Neuronal stem cell (in vitro differentiated cells): ENCODE measurements around the gene SPRY1.

Experiments
- DNase-seq: peaks from one replicate; pipeline ENCODE4 v3.0.0-alpha.2; 2013; ENCODE audit warnings: low spot score
- H2AFZ ChIP-seq: one replicate; pipeline ENCODE4 v1.6.1; 2013; ENCODE audit warnings: mild to moderate bottlenecking, low read length, inconsistent platforms
- H2AK5ac ChIP-seq: 2 replicates; pipeline ENCODE4 v1.6.1; 2013; ENCODE audit warnings: low read depth, mild to moderate bottlenecking, inconsistent platforms, low read length, moderate library complexity, mixed read lengths
- H2BK120ac ChIP-seq: 2 replicates; pipeline ENCODE4 v1.6.1; 2013; ENCODE audit warnings: low read depth, mild to moderate bottlenecking, inconsistent platforms, low read length, moderate library complexity, mixed read lengths
- H2BK12ac ChIP-seq: one replicate; pipeline ENCODE4 v1.6.1; 2013; ENCODE audit warnings: low read length, inconsistent platforms
- H2BK15ac ChIP-seq: 2 replicates; pipeline ENCODE4 v1.6.1; 2013; ENCODE audit warnings: mild to moderate bottlenecking, low read length, inconsistent platforms, mixed read lengths
- H2BK5ac ChIP-seq: one replicate; pipeline ENCODE4 v1.6.1; 2013; ENCODE audit warnings: inconsistent platforms, mild to moderate bottlenecking, low read length, moderate library complexity
- H3K14ac ChIP-seq: one replicate; pipeline ENCODE4 v1.6.1; 2013; ENCODE audit warnings: low read length, inconsistent platforms
- H3K18ac ChIP-seq: 2 replicates; pipeline ENCODE4 v1.6.1; 2013; ENCODE audit warnings: low read length, inconsistent platforms
- H3K23ac ChIP-seq: 2 replicates; pipeline ENCODE4 v1.6.1; 2013; ENCODE audit warnings: low read depth, mild to moderate bottlenecking, mixed read lengths, low read length, inconsistent platforms; ENCODE audit not compliant: poor library complexity
- H3K27ac ChIP-seq: replicated peaks from 3 replicates; pipeline ENCODE4 v1.5.1; 2013; ENCODE audit warnings: low read length, inconsistent platforms
- H3K27me3 ChIP-seq, 3 experiments: 2 replicates each; pipeline ENCODE4 v1.6.1; 2013; ENCODE audit warnings: low read length in 3 of 3, mild to moderate bottlenecking in 2 of 3, inconsistent platforms in 1 of 3, low read depth in 1 of 3, mixed read lengths in 1 of 3, moderate library complexity in 1 of 3; ENCODE audit not compliant: control insufficient read depth in 3 of 3, insufficient read depth in 3 of 3
- H3K36me3 ChIP-seq, 2 donors: replicated peaks in 1 of 2; 2 replicates each; pipeline ENCODE4 v1.6.1; 2013; ENCODE audit warnings: low read length in 2 of 2; ENCODE audit not compliant: control insufficient read depth in 2 of 2, insufficient read depth in 2 of 2
- H3K4ac ChIP-seq: 2 replicates; pipeline ENCODE4 v1.6.1; 2013; ENCODE audit warnings: inconsistent platforms, mild to moderate bottlenecking, low read length, moderate library complexity
- H3K4me1 ChIP-seq, 2 donors: 1 replicate in 1 of 2; 2 replicates in 1 of 2; pipeline ENCODE4 v1.6.1; 2013; ENCODE audit warnings: low read length in 2 of 2, low read depth in 1 of 2; ENCODE audit not compliant: control insufficient read depth in 2 of 2, insufficient read depth in 1 of 2
- H3K4me2 ChIP-seq: one replicate; pipeline ENCODE4 v1.6.1; 2013; ENCODE audit warnings: mild to moderate bottlenecking, low read length, inconsistent platforms; ENCODE audit not compliant: insufficient read depth, poor library complexity, severe bottlenecking
- H3K4me3 ChIP-seq, 2 donors: 2 replicates each; pipeline ENCODE4 v1.5.1; 2013; ENCODE audit warnings: low read length in 2 of 2, mild to moderate bottlenecking in 2 of 2, inconsistent platforms in 1 of 2, moderate library complexity in 1 of 2
- H3K79me1 ChIP-seq: one replicate; pipeline ENCODE4 v1.6.1; 2013; ENCODE audit warnings: low read depth, mild to moderate bottlenecking, inconsistent platforms, low read length, moderate library complexity
- H3K9ac ChIP-seq: one replicate; pipeline ENCODE4 v1.6.1; 2013; ENCODE audit warnings: mild to moderate bottlenecking, low read depth, low read length, inconsistent platforms; ENCODE audit not compliant: poor library complexity
- H3K9me3 ChIP-seq, 2 donors: replicated peaks in 1 of 2; 2 replicates each; pipeline versions ENCODE3 to v1.6.1; 2013; ENCODE audit warnings: low read length in 2 of 2, mild to moderate bottlenecking in 2 of 2, inconsistent platforms in 1 of 2, low read depth in 1 of 2, mixed read lengths in 1 of 2, moderate library complexity in 1 of 2; ENCODE audit not compliant: control insufficient read depth in 2 of 2, insufficient read depth in 1 of 2
- H4K8ac ChIP-seq: one replicate; pipeline ENCODE4 v1.6.1; 2013; ENCODE audit warnings: low read depth, mild to moderate bottlenecking, inconsistent platforms, low read length, moderate library complexity
- H4K91ac ChIP-seq: one replicate; pipeline ENCODE4 v1.6.1; 2013; ENCODE audit warnings: low read length, low read depth, mild to moderate bottlenecking, inconsistent platforms; ENCODE audit not compliant: poor library complexity
- WGBS, 2 donors: extraction: QIAGEN DNeasy Blood & Tissue Kit; methylation state at CpG; one replicate each; pipeline ENCODE4 v1.1.7; 2013; ENCODE audit warnings: missing lambda C conversion rate in 2 of 2, mixed read lengths in 1 of 2; ENCODE audit not compliant: insufficient read length in 2 of 2, insufficient replicate concordance in 1 of 2; ENCODE audit errors: extremely low coverage in 2 of 2; 5-methylcytosine and 5-hydroxymethylcytosine counted together

SPRY1 gene

DNA sequence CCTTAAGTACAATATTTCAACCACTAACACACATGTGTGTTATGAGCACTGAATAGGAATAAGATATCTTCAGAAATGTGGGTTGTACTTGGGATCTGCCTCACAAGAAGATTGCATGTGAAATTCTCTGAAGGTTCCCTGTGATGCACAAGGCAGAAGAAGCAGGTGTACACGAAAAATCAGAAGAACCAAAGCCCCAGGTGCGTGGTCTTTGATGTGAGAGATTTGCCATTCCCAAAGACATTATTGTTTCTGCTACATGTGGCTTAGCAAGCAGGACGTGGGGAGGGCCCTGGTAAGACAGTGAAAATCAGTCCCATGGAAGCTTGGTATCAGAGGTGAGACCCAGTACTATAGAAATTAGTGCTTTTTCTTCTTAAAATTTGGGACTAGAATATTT is 13.0 kb upstream of the SPRY1 start:
- Histone ChIP-seq H3K18ac (no peak overlapping the region), H2BK15ac (no peak overlapping the region), H2AFZ (no peak overlapping the region), H2BK120ac (no peak overlapping the region), H3K14ac (no peak overlapping the region), H3K27ac (no peak overlapping the region), H2BK5ac (no peak overlapping the region), H4K91ac (no peak overlapping the region), H3K4me1 (peaks cover 0 to 1% of the 10 kb centered on the region in 2 donors), H3K4me2 (no peak overlapping the region), H3K4me3 (no peak overlapping the region), H3K9ac (no peak overlapping the region), H3K79me1 (no peaks in the 10 kb centered on the region), H3K9me3 (no peaks in the 10 kb centered on the region), H3K27me3 (no peaks in the 10 kb centered on the region), H3K36me3 (no peaks in the 10 kb centered on the region), H2AK5ac (no peak overlapping the region), H2BK12ac (no peak overlapping the region), H3K4ac (no peak overlapping the region), H3K23ac (no peak overlapping the region), H4K8ac (no peak overlapping the region)
- no CpG with 5 or more reads among the region's 3 CpGs for WGBS, 2 donors
- no peak for DNase-seq

DNA sequence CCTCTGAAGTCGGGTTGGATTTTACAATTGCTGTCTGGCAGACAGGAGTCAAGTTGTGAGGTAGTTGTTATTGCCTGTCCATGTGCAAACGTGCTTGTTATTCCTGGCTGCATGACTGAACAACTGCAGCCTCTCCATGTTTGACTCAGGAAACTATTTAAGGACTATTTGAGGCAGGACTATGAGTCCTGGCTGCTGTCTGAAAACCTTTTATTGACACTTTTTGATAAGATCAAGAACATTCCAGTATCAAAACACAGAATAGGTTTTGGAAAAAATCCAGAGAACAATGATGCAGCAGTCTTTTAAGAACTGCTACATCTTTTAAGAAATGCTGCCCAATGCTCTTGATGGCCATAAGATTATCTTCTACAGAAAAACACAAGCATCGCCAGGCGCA is 10.0 kb upstream of the SPRY1 start:
- Histone ChIP-seq H3K36me3 (no peaks in the 10 kb centered on the region), H4K8ac (no peak overlapping the region), H2BK120ac (no peak overlapping the region), H2BK12ac (no peak overlapping the region), H3K4me2 (no peak overlapping the region), H3K79me1 (no peaks in the 10 kb centered on the region), H2AFZ (peak overlapping the region; percentile 25), H4K91ac (no peak overlapping the region), H3K18ac (no peak overlapping the region), H3K27me3 (no peaks in the 10 kb centered on the region), H3K4ac (no peak overlapping the region), H3K14ac (no peak overlapping the region), H3K9me3 (no peaks in the 10 kb centered on the region), H3K27ac (no peak overlapping the region), H2AK5ac (no peak overlapping the region), H3K4me3 (no peak overlapping the region), H3K23ac (no peak overlapping the region), H2BK5ac (no peak overlapping the region), H3K4me1 (peaks cover 0 to 1% of the 10 kb centered on the region in 2 donors), H3K9ac (no peak overlapping the region), H2BK15ac (no peak overlapping the region)
- DNase-seq, result no peak
- no CpG with 5 or more reads among the region's 4 CpGs for WGBS, 2 donors

DNA sequence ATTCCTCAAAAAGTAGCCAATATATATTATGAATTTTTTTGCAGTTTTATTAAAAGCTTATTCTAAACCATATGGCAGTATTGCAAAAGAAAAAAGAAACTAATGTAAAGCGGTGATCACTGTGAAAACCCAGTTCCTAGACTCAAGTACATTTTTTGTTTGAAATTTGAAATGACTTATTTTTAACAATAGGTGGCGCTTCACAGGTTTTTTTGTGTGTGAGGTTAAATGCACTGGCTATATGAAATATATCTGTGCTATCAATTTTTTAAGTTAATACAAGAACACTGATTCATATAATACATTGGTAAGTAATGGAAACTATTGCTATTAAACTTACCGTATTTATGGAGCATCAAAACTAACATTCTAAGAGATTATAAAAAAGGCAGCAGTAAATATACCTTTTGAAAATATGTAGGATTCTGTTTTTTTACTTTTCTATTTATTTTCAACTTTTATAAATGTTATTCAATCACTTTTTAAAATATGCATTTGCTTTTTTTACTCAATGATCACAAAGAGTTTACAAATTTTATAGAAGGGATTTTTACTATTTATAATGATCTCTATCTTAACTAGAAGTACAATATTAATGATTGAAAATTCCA is 5.6 kb upstream of the SPRY1 start:
- Histone ChIP-seq H3K4ac (no peak overlapping the region), H3K27me3 (no peaks in the 10 kb centered on the region), H3K79me1 (no peaks in the 10 kb centered on the region), H3K14ac (no peak overlapping the region), H4K91ac (no peak overlapping the region), H2AFZ (no peak overlapping the region), H2BK15ac (no peak overlapping the region), H3K4me2 (no peak overlapping the region), H3K9me3 (no peaks in the 10 kb centered on the region), H3K9ac (no peak overlapping the region), H3K36me3 (no peaks in the 10 kb centered on the region), H2AK5ac (no peak overlapping the region), H3K23ac (no peak overlapping the region), H4K8ac (no peak overlapping the region), H2BK12ac (no peak overlapping the region), H2BK5ac (no peak overlapping the region), H3K4me1 (peaks cover 0 to 1% of the 10 kb centered on the region in 2 donors), H3K4me3 (no peak overlapping the region), H3K18ac (no peak overlapping the region), H3K27ac (no peak overlapping the region), H2BK120ac (no peak overlapping the region)
- no peak for DNase-seq
- WGBS, 2 donors, result no CpG with 5 or more reads among the region's 3 CpGs

DNA sequence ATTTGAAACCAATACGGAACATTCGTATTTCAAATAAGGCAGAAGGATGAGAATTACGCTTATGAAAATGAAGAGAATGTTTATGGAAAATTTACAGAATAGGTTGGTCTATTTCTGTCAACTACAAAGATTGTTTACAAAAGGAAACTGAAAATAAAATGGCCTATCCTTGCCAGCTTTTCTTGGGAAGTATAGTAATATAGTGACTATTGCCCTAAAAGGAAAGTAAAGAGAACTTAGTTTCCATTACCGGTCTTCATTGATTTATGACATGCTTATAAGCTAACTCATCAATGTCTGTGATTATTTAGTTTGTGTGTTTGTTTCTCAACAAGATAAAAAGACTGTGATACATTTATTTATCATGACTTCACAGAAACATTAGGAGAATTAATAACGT is 2.9 kb upstream of the SPRY1 start:
- Histone ChIP-seq H2AFZ (no peak overlapping the region), H4K8ac (no peak overlapping the region), H2BK120ac (no peak overlapping the region), H3K4ac (no peak overlapping the region), H3K79me1 (no peaks in the 10 kb centered on the region), H3K4me1 (peaks cover 0 to 3% of the 10 kb centered on the region in 2 donors), H3K9me3 (no peaks in the 10 kb centered on the region), H3K4me3 (no peak overlapping the region), H3K4me2 (no peak overlapping the region), H3K36me3 (peaks cover 2 to 15% of the 10 kb centered on the region in 2 donors), H3K14ac (no peak overlapping the region), H3K27ac (no peak overlapping the region), H3K9ac (no peak overlapping the region), H3K23ac (no peak overlapping the region), H2BK5ac (no peak overlapping the region), H2BK15ac (no peak overlapping the region), H2AK5ac (no peak overlapping the region), H2BK12ac (no peak overlapping the region), H3K27me3 (no peaks in the 10 kb centered on the region), H4K91ac (no peak overlapping the region), H3K18ac (no peak overlapping the region)
- DNase-seq, result no peak
- WGBS, 2 donors, result no CpG with 5 or more reads among the region's 5 CpGs
